ENCODE measurements around the gene MOXD1.
A peak's percentile ranks its signal among the peaks of the same experiment; 100 is the strongest.
"Not testable (repeated sequence)": the region's sequence is repeated elsewhere in the genome, so short reads cannot be mapped to it uniquely, and the experiment has no call there.

MOXD1 gene

GRCh38 chr6:132282696-132283095 is 118.6 kb downstream of the MOXD1 start:
- no peak for DNase-seq (ENCODE audit: low spot score)

DNA sequence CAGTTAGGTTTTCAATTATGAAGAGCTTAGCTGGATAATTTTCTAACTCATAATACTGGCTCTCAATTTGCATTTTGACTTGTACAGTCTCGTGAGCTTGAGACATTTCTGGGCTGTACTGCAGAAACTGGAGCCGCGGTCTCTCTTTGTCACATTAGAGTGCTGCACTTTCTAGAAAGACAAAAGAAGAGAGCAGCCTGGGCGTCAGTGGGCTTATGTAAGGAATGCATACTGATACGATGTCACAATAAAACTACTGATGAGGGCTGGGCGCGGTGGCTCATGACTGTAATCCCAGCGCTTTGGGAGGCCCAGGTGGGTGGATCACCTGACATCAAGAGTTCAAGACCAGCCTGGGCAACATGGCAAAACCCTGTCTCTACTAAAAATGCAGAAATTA is 120.8 kb downstream of the MOXD1 start:
- DNase-seq (ENCODE audit: low spot score): no peak

- DNase-seq (ENCODE audit: low spot score): peak; percentile 54
These were observed 121.6 kb downstream of the MOXD1 start for GRCh38 chr6:132279592-132280139.

- no peak for DNase-seq (ENCODE audit: low spot score)
These were observed 126.0 kb downstream of the MOXD1 start for GRCh38 chr6:132275066-132275970.

DNA sequence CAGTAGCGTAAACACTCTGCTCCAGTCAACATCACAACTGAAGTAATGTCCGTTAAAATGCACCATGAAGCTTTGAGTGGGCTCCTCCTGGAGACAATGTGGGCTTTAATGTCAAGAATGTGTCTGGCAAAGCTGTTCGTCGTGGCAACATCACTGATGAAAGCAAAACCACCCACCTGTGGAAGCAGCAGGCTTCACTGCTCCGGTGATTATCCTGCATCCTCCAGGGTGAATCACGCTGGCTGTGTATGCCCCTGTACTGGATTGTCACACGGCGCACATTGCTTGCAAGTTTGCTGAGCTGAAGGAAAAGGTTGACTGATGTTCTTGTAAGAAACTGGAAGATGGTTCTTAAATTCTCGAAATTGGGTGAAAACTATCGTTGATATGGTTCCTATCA is 128.5 kb downstream of the MOXD1 start:
- no peak for DNase-seq (ENCODE audit: low spot score)

DNA sequence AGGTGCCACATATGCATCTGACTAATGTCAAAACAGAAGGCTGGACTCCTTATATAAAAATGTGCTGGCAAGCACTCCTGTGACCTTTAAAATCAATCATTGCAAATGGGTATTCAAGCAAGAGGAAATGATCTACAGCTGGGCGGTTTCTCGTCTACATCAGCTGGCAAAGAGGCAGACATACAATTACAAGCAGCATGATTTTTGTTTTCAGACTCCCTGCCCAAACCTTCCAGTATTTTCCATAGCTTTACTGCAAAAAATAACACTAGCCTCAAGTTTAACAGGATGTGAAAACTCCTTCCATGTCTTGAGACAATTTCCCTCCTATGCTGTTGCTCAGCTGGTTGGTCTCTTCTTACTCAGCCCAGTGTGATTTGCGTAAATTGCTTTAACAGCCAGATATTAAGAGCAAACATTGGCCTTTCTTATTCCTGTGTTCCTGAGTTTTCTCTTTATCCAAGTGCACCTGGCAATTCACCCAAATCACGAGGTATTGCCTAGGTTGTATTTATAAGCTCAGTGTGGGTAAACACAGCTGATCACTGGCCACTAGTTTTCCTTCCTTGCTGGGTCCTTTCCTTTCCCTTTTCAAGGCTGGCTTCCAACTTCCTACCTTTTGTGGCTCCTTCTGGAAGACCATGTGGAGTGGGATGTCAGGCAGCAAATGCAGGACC is 130.4 kb downstream of the MOXD1 start:
- DNase-seq (ENCODE audit: low spot score): no peak

GRCh38 chr6:132268666-132269065 is 132.6 kb downstream of the MOXD1 start:
- not testable (repeated sequence) for DNase-seq (ENCODE audit: low spot score)

- DNase-seq (ENCODE audit: low spot score): no peak
These were observed 133.1 kb downstream of the MOXD1 start for GRCh38 chr6:132268209-132268608.

GRCh38 chr6:132265451-132266097 is 135.7 kb downstream of the MOXD1 start:
- no peak for DNase-seq (ENCODE audit: low spot score)

DNA sequence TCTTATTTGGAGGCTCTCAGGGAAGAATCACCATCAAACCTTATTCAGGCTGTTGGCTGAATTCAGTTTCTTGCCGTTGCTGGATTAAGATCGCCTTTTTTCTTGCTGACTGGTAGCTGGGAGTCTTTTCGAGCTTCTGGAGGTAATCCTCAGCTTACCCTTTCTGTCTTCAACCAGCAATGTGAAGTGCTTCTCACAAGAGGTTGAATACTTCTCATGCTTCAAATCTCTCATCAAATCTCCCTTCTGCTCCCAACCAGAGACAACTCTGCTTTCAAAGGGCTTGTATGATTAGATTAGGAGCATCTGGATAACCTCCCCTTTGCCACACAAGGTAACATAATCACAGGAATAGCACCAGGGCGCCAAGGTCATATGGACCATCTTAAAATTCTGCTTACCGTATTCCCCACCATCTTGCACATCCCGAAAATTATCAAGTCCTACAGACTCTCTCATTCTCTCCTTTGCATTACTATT is 137.2 kb downstream of the MOXD1 start:
- DNase-seq (ENCODE audit: low spot score): no peak

DNA sequence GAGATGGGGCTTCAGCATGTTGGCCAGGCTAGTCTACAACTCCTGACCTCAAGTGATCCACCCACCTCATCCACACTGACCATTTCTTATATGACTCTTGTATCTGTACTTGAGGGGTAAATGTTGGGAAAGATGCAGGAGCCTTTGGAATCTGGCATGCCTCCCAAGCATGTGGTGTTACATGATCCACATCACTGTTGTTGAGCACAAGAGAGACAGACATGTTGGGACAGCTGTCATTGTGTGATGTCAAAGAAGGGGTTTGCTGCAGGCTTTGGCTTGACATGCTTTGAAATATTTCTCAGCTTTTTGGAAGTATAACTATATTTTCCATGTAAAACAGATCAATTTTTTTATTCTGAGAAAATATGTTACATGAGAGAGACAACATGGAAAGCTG is 139.9 kb downstream of the MOXD1 start:
- DNase-seq (ENCODE audit: low spot score): no peak

GRCh38 chr6:132259070-132259469 is 142.2 kb downstream of the MOXD1 start:
- peak; percentile 25 for DNase-seq (ENCODE audit: low spot score)

- no peak for DNase-seq (ENCODE audit: low spot score)
These were observed 143.7 kb downstream of the MOXD1 start for GRCh38 chr6:132257561-132257960.

- DNase-seq (ENCODE audit: low spot score): no peak
These were observed 144.8 kb downstream of the MOXD1 start for GRCh38 chr6:132256457-132256856.

DNA sequence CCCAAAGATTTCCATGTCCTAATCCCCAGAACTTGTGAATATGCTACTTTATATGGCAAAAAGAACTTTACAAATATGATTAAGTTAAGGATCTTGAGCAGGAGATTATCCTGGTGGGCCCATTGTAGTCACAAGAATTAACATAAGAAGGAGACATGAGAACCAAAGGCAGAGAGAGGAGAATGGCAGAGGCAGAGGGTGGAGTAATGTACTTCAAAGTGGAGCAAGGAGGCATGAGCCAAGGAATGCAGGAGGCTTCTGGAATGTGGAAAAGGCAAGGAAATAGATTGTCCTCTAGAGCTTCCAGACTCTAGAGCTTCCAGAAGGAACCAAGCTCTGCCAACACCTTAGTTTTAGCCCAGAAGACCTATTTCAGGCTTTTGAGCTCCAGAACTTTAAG is 147.4 kb downstream of the MOXD1 start:
- DNase-seq (ENCODE audit: low spot score): no peak

DNA sequence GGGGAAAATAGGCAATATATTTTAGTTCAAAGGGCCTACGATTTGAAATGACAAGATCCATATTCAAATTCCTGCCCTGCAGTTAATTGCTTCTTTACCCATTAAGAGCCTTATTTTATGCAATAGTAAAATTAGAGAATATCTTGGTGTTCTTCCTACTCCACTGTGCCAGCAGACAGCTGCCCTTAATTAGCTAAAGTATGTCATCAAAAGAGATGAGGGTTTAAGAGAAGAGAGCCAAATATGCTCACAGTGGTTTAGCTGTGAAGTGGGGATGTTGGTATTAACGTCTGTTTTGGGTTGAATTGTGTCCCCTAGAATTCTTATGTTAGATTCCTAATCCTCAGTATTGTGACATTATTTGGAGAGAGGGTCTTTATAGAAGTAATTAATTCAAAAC is 148.1 kb downstream of the MOXD1 start:
- no peak for DNase-seq (ENCODE audit: low spot score)

- DNase-seq (ENCODE audit: low spot score): no peak
These were observed 149.2 kb downstream of the MOXD1 start for GRCh38 chr6:132252113-132252512.

DNA sequence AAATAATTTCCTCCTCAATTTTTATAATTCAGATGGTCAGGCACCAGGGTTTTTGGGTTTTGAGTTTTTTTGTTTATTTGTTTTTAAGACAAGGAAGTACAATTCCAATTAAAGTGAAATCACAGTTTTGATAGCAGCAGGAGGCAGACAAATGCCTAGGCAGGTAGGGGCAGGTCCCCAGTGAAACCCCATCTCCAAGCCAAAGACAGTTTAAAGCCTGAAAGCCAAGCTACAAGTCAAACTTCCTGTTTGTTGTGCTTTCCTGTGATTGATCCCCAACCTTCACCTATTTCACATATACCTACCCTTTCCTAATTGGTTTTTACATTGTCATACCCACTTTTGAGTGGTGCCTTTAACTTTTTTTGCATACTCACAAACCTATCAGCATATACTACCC is 149.6 kb downstream of the MOXD1 start:
- DNase-seq (ENCODE audit: low spot score): no peak

GRCh38 chr6:132247381-132248159 is 153.7 kb downstream of the MOXD1 start:
- peak; percentile 21 for DNase-seq (ENCODE audit: low spot score)

DNA sequence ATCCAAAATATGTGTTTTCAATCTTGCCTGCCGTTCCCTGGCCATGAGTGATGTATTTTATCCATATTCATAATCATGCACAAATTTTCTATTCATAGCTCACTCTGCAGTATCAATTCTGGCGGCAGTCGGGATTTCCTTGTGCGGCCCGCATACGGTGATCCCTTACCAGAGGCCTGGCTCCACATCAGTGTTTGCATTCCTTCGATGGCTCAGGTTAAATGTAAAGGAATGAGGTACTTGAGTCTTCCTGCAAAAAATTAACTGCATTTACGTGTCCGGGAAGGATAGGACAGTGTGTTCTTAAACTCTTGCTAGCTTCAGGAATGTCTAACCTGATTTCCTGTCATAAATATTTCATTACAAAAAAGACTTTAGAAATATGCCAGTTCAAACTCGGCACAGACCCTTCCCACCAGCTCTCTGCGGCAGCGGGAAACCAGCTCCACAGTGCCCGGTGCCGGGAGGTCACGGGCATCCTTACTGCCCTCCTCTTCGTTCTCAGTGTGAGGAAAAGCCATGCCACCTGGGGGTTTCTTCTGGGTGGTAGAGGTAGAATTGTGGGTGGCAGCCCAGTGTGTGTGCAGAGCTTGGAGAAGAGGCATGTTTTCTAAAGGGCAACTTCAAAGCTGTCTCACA is 154.5 kb downstream of the MOXD1 start:
- DNase-seq (ENCODE audit: low spot score): no peak

DNA sequence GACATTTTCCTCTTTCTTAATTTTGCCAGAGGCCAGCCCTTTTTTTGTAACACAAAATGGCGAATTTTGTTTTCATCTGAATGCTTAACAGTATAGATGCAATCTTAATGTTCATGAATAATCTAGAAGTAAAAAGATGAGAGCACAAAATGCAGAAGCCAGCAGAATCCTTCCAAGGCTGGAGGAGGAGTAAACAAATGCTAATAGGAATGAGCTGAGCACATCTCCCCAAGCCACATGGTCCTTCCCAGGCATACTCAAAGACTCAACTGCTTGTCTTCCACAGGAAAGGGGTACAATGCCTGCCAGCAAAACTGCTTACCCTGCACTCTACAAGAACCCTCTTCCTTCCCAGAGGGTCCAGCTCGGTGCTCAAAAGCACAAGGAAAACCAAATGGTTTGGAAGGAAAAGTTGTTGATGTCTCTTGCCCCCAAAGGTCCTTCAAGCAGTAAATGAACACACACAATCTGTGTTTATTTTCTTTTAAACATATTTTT is 155.1 kb downstream of the MOXD1 start:
- DNase-seq (ENCODE audit: low spot score): no peak

Measured in AG08396 (cell line).